HG02885 (cell line): ENCODE data around the gene DOCK3.
"Not testable (repeated sequence)": the region's sequence is repeated elsewhere in the genome, so short reads cannot be mapped to it uniquely, and the experiment has no call there.

Source experiments
- ATAC-seq: cut with Tn5 transposase; IDR thresholded peaks from one replicate; pipeline ENCODE4 v1.9.1; 2021; ENCODE audit warnings: mild to moderate bottlenecking; ENCODE audit not compliant: unreplicated experiment, poor library complexity

The DOCK3 gene

GRCh38 chr3:50853936-50854335 is 179.2 kb downstream of the DOCK3 start:
- ATAC-seq, result no peak

GRCh38 chr3:50862221-50862620 is 187.5 kb downstream of the DOCK3 start:
- ATAC-seq, result no peak

- ATAC-seq, result peak; percentile 64
Measured at GRCh38 chr3:50873376-50874157, 198.8 kb downstream of the DOCK3 start.

- not testable (repeated sequence) for ATAC-seq
Measured at GRCh38 chr3:50874876-50875275, 200.1 kb downstream of the DOCK3 start.

- ATAC-seq, result no peak
Measured at GRCh38 chr3:50876947-50877346, 202.2 kb downstream of the DOCK3 start.

- not testable (repeated sequence) for ATAC-seq
Measured at GRCh38 chr3:50882733-50883132, 208.0 kb downstream of the DOCK3 start.

- no peak for ATAC-seq
Measured at GRCh38 chr3:50883755-50884154, 209.0 kb downstream of the DOCK3 start.

- ATAC-seq, result no peak
Measured at GRCh38 chr3:50885070-50885850, 210.5 kb downstream of the DOCK3 start.

GRCh38 chr3:50890688-50891344 is 216.1 kb downstream of the DOCK3 start:
- no peak for ATAC-seq

- not testable (repeated sequence) for ATAC-seq
Measured at GRCh38 chr3:50901097-50901496, 226.4 kb downstream of the DOCK3 start.

- no peak for ATAC-seq
Measured at GRCh38 chr3:50912746-50913145, 238.0 kb downstream of the DOCK3 start.

- ATAC-seq, result no peak
Measured at GRCh38 chr3:50913260-50913659, 238.5 kb downstream of the DOCK3 start.

- ATAC-seq, result not testable (repeated sequence)
Measured at GRCh38 chr3:50922071-50922470, 247.3 kb downstream of the DOCK3 start.

GRCh38 chr3:50923955-50924354 is 249.2 kb downstream of the DOCK3 start:
- ATAC-seq, result no peak

- ATAC-seq, result no peak
Measured at GRCh38 chr3:50924638-50925037, 249.9 kb downstream of the DOCK3 start.

GRCh38 chr3:50926868-50927267 is 252.1 kb downstream of the DOCK3 start:
- ATAC-seq, result no peak

GRCh38 chr3:50930371-50931208 is 255.9 kb downstream of the DOCK3 start:
- ATAC-seq, result no peak

- not testable (repeated sequence) for ATAC-seq
Measured at GRCh38 chr3:50932918-50933317, 258.2 kb downstream of the DOCK3 start.

- no peak for ATAC-seq
Measured at GRCh38 chr3:50936389-50936788, 261.7 kb downstream of the DOCK3 start.

- ATAC-seq, result no peak
Measured at GRCh38 chr3:50947419-50947818, 272.7 kb downstream of the DOCK3 start.
